ENCODE data around the gene NPR3. TPM values are rescaled to one million over a fixed set of nuclear protein-coding genes. Genes with fewer than 3 reads are reported as not detected.

NPR3 gene
- total and polyA plus RNA-seq, 2 donors (not counting 1 experiment from before 2014, with no cell fraction given), result 14.9 to 87.3 TPM

- no peak overlapping the region for H3K4me2 ChIP-seq (ENCODE audit: extremely low read depth, insufficient read depth, low read length)
- no peaks in the 10 kb centered on the region for H3K4me1 ChIP-seq (ENCODE audit: control insufficient read depth, extremely low read depth, insufficient read depth, low read length)
- no peaks in the 10 kb centered on the region for H3K79me2 ChIP-seq (ENCODE audit: control insufficient read depth, insufficient read depth, low read length)
- no peaks in the 10 kb centered on the region for H3K9me3 ChIP-seq (ENCODE audit: control insufficient read depth, insufficient read depth, low read depth, low read length)
- H3K27me3 ChIP-seq (ENCODE audit: control insufficient read depth, insufficient read depth, low read length), result no peaks in the 10 kb centered on the region
- no peak for DNase-seq (ENCODE audit: low read depth in 2 of 2)
- H3K4me3 ChIP-seq (replicated peaks in 1 of 4; ENCODE audit: control extremely low read depth in 1 of 4, insufficient read depth in 1 of 4, low read depth in 3 of 4, low read length in 4 of 4), result no peak overlapping the region
- H3K36me3 ChIP-seq (ENCODE audit: control insufficient read depth, insufficient read depth, low read length), result peaks cover 1% of the 10 kb centered on the region
- no peaks in the 10 kb centered on the region for H4K20me1 ChIP-seq (ENCODE audit: control insufficient read depth, extremely low read depth, insufficient read depth, low read length)
- no peak overlapping the region for H2AFZ ChIP-seq (ENCODE audit: low read length)
- TF ChIP-seq CTCF (conservative IDR thresholded peaks at IDR 0.05 in 1 of 2, IDR thresholded peaks at IDR 0.05 in 1 of 2; ENCODE audit: low read depth in 1 of 2, low read length in 2 of 2) (no peak), EZH2 (IDR thresholded peaks at IDR 0.05; ENCODE audit: low read length, missing control alignments) (no peak)
- H3K9ac ChIP-seq (ENCODE audit: insufficient read depth, low read length), result no peak overlapping the region
- no peak overlapping the region for H3K27ac ChIP-seq (ENCODE audit: insufficient read depth, low read length)
Observed at GRCh38 chr5:32745317-32745716, 34.2 kb downstream of the NPR3 start.

DNA sequence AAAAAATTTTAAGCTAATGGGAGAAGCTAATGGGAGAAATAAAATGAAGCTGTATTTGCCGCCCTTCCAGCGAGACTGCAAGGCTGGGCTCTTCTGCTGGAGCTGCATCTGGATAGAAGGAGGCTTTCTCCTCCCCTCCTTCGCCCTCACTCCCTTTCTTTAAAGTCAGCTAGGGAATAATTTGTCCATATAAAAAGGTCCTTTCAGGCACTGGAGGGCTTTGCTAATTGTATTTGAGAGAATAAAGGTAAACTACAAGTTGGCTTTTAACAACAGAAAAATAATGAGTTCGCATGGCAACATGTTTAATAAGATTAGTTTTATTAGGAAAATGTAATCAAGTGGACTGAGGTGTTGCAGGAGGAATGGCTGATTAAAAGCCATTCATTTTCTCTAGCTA is 41.3 kb downstream of the NPR3 start:
- no peaks in the 10 kb centered on the region for H3K27me3 ChIP-seq (ENCODE audit: control insufficient read depth, insufficient read depth, low read length)
- H2AFZ ChIP-seq (ENCODE audit: low read length), result no peak overlapping the region
- no peaks in the 10 kb centered on the region for H4K20me1 ChIP-seq (ENCODE audit: control insufficient read depth, extremely low read depth, insufficient read depth, low read length)
- no peak overlapping the region for H3K9ac ChIP-seq (ENCODE audit: insufficient read depth, low read length)
- no peak for DNase-seq (ENCODE audit: low read depth in 2 of 2)
- no peak overlapping the region for H3K4me3 ChIP-seq (replicated peaks in 1 of 4; ENCODE audit: control extremely low read depth in 1 of 4, insufficient read depth in 1 of 4, low read depth in 3 of 4, low read length in 4 of 4)
- TF ChIP-seq EZH2 (IDR thresholded peaks at IDR 0.05; ENCODE audit: low read length, missing control alignments) (no peak), CTCF (conservative IDR thresholded peaks at IDR 0.05 in 1 of 2, IDR thresholded peaks at IDR 0.05 in 1 of 2; ENCODE audit: low read depth in 1 of 2, low read length in 2 of 2) (no peak)
- H3K9me3 ChIP-seq (ENCODE audit: control insufficient read depth, insufficient read depth, low read depth, low read length), result no peaks in the 10 kb centered on the region
- no peaks in the 10 kb centered on the region for H3K79me2 ChIP-seq (ENCODE audit: control insufficient read depth, insufficient read depth, low read length)
- peaks cover 4% of the 10 kb centered on the region for H3K4me1 ChIP-seq (ENCODE audit: control insufficient read depth, extremely low read depth, insufficient read depth, low read length)
- no peak overlapping the region for H3K27ac ChIP-seq (ENCODE audit: insufficient read depth, low read length)
- H3K4me2 ChIP-seq (ENCODE audit: extremely low read depth, insufficient read depth, low read length), result no peak overlapping the region
- no peaks in the 10 kb centered on the region for H3K36me3 ChIP-seq (ENCODE audit: control insufficient read depth, insufficient read depth, low read length)

GRCh38 chr5:32753051-32753450 is 41.9 kb downstream of the NPR3 start:
- Histone ChIP-seq H2AFZ (ENCODE audit: low read length) (no peak overlapping the region), H3K27ac (ENCODE audit: insufficient read depth, low read length) (peak overlapping the region; percentile 30), H3K4me1 (ENCODE audit: control insufficient read depth, extremely low read depth, insufficient read depth, low read length) (peaks cover 4% of the 10 kb centered on the region), H3K79me2 (ENCODE audit: control insufficient read depth, insufficient read depth, low read length) (no peaks in the 10 kb centered on the region), H3K4me3 (replicated peaks in 1 of 4; ENCODE audit: control extremely low read depth in 1 of 4, insufficient read depth in 1 of 4, low read depth in 3 of 4, low read length in 4 of 4) (no peak overlapping the region), H4K20me1 (ENCODE audit: control insufficient read depth, extremely low read depth, insufficient read depth, low read length) (no peaks in the 10 kb centered on the region), H3K9ac (ENCODE audit: insufficient read depth, low read length) (peak overlapping the region; percentile 4), H3K27me3 (ENCODE audit: control insufficient read depth, insufficient read depth, low read length) (no peaks in the 10 kb centered on the region), H3K9me3 (ENCODE audit: control insufficient read depth, insufficient read depth, low read depth, low read length) (no peaks in the 10 kb centered on the region), H3K4me2 (ENCODE audit: extremely low read depth, insufficient read depth, low read length) (no peak overlapping the region), H3K36me3 (ENCODE audit: control insufficient read depth, insufficient read depth, low read length) (no peaks in the 10 kb centered on the region)
- peak; percentile 66 to 81 for DNase-seq (ENCODE audit: low read depth in 2 of 2)
- TF ChIP-seq CTCF (conservative IDR thresholded peaks at IDR 0.05 in 1 of 2, IDR thresholded peaks at IDR 0.05 in 1 of 2; ENCODE audit: low read depth in 1 of 2, low read length in 2 of 2) (no peak), EZH2 (IDR thresholded peaks at IDR 0.05; ENCODE audit: low read length, missing control alignments) (no peak)

All from fibroblast of lung (primary cell).